HG02938 (cell line): ENCODE results near the gene SPTY2D1.

ENCODE experiments used
- ATAC-seq: cut with Tn5 transposase; IDR thresholded peaks from one replicate; pipeline ENCODE4 v1.9.1; 2021; ENCODE audit warnings: mild to moderate bottlenecking, moderate library complexity; ENCODE audit not compliant: unreplicated experiment

Gene SPTY2D1

DNA sequence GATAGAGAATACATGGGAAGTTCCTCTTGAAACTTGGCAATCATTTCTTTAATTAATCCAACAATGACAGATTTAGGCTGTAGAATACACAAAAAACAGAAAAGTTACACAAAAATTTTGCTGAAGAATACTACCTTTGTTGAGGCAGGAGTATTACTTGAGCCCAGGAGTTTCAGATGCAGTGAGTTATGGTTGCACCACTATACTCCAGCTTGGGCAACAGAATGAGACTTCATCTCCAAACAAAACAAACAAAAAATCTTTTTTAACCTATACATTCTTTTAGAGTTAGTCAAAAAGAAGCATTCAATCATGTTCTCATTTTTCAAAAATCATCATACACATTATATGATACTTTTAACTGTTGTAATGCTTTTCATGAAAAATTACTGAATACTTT, 67.7 kb downstream of the SPTY2D1 start:
- ATAC-seq, result no peak

DNA sequence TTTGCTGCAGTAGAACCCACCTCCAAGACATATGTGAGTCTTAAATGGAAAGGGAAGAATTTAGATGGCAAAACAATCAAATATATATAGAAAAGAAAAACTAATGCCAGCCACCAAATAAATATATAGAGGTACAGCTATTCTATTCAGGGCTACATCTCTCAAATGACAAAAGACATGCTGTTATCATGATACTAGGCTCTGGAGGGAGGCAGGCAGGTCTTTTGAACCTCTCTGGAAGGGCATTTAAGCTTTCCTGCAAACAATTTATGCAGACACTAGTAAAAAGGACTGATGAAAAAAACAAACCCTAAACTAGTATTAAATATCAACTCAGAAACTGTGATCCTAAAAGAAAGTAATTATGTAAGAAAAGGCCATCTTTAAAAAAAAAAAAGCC, 70.0 kb downstream of the SPTY2D1 start:
- ATAC-seq, result no peak

DNA sequence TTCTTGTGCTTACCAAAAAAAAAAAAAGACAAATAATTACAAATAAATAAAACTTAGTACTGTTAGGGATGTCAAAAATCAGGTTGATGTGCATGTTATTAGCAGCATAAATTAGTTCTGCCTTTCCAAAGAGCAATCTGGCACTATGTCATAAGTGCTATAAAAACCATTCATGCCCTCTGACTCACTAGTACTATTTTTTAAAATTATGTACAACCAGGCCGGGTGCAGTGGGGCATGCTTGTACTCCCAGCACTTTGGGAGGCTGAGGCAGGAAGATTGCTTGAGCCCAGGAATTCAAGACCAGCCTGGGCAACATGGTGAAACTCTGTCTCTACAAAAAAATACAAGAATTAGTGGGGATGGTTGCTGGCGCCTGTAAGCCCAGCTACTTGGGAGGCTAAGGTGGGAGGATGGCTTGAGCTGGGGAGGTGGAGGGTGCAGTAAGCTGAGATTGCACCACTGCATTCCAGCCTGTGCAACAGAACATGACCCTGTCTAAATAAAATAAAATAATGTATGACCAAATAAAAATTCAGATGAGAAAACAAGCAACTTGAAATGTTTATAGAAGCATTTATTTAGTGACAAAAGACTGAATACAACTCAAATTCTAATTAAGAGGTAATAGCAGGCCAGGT, 70.9 kb downstream of the SPTY2D1 start:
- ATAC-seq, result no peak
